LNCAP (cell line): ENCODE results near the gene NPDC1.

Experiments
- TF ChIP-seq, protein P1 (sequence below): fragments of 450-650 bp; IDR thresholded peaks from 2 replicates; pipeline ENCODE4 v1.5.1; 2017; ENCODE audit warnings: mild to moderate bottlenecking

Gene NPDC1

DNA sequence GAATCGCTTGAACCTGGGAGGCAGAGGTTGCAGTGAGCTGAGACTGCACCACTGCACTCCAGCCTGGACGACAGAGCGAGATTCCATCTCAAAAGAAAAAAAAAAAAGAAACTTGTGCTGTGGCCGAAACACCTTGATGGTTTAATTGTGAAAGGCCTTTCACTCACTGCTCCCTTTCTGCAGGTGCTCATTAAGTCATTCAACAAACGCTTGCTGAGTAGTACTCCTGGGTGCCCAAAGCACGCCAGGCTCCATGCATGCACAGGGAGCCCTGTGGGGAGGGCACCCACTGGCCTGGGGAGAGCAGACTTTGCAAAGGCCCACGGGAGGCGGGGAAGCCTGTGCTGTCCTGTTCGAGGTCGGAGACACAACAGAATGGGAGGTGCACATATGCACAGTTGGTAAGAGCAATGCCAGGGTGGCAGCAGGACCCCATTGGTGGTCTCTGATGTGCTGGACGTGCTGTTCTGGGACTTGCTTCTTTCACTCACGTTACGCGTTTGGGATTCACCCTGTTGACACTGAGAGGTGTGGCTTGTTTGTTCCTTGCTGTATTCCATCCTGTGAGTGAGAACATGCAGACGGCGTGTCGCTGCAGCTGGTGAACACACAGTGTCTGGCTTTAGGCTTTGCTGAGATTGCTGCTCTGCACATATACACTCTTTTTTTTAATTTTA, 10.9 kb upstream of the NPDC1 start:
- TF ChIP-seq, protein P1, sequence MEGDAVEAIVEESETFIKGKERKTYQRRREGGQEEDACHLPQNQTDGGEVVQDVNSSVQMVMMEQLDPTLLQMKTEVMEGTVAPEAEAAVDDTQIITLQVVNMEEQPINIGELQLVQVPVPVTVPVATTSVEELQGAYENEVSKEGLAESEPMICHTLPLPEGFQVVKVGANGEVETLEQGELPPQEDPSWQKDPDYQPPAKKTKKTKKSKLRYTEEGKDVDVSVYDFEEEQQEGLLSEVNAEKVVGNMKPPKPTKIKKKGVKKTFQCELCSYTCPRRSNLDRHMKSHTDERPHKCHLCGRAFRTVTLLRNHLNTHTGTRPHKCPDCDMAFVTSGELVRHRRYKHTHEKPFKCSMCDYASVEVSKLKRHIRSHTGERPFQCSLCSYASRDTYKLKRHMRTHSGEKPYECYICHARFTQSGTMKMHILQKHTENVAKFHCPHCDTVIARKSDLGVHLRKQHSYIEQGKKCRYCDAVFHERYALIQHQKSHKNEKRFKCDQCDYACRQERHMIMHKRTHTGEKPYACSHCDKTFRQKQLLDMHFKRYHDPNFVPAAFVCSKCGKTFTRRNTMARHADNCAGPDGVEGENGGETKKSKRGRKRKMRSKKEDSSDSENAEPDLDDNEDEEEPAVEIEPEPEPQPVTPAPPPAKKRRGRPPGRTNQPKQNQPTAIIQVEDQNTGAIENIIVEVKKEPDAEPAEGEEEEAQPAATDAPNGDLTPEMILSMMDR: no peak

DNA sequence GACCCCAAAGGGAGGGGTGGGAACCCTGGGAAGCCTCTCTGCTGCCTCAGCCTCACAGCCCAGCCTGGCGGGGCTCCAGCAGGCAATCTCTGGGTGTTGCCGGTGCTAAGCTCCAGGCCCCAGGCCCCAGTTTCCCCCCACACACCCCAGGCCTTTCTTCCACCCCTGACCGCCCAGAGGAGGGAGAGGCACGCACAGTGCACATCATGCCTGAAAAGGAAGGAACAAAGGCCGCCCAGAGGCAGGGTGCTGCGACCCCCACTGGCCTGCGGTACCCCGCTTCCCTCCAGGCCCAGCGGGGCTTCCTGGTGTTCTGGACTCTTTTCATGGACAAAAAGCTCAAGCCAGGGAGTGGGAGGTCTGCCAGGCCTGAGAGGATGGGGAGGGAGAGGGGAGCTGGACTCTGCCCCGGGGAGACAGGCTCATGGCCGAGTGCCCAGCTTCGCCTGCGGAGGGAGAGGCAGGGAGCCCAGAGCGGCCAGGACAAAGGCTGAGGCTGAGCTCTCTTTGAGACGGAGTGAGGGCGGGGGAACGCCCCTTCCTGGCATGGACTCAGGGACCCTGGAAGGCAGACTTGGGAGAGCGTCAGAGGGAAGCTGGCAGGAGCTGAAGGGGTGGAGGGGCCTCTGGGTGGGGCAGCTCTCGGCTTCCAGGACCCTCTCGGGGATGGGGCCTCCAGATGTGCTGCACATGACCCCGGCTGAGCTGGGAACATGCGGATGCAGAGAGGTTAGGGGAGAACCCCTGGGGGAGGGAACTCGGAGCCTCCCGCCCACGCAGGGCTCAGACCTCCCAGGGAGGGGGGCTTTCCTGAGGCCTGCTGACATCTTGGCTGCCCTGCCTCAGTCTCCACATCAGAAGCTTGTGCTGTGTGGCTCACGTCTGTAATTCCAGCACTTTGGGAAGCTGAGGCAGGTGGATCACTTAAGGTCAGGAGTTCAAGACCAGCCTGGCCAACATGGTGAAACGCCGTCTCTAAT, 9.7 kb upstream of the NPDC1 start:
- TF ChIP-seq, protein P1: no peak

DNA sequence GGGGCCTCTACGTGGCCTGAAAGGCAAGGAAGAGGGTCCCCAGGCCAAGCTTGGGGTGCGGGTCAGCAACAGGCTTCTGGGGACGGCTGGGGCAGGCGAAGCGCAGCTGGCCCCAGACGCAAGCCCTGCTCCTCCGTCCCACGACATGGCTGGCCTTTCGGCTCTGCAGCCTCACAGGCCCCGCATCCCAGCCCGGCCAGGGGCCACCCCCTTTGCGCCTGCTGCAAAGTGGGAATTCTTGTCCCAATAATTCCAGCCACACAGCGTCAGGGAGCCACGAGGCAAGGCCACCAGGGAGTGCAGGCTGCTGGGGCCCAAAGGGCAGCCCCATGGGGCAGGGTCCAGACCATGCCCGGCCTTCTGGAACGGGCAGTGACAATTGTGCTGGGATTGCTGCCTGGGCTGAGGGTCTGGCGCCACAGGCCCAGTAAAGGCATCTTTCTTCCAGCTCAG, 9.0 kb upstream of the NPDC1 start:
- TF ChIP-seq, protein P1: no peak

DNA sequence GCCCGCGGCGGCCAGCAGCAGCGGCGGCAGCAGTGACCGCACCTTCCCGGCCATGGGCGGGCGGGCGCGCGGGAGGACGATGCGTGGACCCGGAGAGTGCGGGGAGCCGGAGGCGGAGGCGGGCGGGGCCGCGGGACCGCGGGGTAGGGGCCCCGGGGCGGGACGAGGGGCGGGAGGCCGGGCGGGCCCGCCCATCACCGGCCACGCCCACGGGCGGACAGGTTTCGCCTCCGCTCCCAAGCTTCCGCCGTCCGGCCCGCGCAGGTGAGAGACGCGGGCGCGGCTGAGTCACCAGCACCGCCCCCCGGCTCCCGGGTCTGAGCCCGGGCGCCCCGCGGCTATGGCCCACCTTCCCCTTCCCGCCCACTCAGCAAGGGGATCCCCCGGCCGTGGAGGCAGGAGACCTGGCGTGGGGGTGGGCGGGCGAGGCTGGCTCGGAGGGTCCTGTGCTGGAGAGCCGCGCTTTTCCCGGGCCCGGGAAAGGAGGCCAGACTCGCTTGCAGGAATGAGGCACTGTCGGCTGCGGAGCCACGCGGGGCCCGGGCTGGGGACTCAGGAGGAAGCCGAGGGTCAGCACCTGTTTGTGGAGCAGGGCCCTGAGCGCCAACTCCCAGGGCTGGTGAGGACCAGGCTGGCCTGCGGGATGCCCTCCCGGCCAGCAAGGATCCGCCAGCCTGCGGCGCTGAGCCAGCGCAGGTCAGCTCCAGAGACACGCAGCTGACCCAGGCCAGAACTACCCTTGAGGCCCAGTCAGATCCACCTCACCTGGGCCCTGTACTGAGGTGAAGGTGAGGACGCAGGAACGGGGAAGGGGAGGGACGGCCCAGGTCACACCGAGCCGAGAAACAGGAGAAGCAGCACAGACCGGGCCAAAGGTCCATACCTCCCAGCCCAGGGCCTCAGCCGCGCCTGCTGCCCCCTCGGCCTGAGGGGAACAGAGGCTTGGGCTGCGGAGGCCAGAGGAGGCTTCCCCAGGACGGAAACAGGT, 8.3 kb upstream of the NPDC1 start, which contains the start of gene ENTPD2:
TSS of gene ENTPD2 (minus strand) at position 118 of the 988 bp plus-strand sequence. CDS start at position 54, 64 bp downstream.
- TF ChIP-seq, protein P1: no peak

DNA sequence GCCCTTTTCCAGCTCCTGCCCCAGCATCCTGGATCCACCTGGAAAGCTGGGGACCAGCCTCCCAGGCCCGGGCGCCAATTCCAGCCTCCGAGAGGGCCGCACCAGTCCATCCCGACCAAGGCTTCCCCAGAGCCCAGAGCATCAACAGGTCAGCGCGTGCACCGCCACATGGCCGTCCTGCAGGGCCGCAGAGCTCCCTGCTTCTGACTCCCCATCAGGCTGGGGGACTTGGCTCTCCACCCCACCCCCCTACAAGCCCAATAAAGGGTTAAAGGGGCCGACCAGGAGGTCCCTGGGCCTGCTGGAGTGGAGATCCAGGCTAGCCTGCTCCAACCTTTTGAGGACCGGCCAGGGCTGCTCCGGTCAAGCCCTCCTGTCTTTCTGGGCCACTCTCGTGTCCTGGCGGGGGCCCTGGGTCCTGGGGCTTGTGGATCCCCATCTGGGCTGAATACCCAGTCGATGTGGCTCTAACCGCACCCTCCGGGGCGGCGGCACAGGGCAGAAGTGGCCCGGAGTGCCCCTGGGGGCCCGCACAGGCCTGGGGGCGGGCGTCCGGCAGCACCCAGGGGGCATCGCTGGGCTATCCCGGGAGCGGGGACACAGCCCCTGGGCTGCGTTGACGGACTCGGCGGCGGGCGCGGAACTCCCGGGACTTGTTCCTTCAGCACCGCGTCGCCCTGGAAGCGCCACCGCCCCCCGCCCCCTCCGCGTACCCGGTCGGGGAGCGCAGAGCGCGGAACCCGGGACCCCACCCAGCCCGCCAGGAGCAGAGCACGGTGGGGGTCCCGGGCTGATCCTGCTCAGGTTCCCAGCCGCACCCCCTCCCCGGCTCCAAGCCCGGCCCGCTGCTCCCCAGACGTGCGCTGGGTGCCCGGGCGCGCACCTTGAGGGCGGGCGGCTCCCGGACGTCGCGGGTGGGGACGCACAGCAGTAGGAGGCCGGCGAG, 7.3 kb upstream of the NPDC1 start:
- TF ChIP-seq, protein P1: no peak

DNA sequence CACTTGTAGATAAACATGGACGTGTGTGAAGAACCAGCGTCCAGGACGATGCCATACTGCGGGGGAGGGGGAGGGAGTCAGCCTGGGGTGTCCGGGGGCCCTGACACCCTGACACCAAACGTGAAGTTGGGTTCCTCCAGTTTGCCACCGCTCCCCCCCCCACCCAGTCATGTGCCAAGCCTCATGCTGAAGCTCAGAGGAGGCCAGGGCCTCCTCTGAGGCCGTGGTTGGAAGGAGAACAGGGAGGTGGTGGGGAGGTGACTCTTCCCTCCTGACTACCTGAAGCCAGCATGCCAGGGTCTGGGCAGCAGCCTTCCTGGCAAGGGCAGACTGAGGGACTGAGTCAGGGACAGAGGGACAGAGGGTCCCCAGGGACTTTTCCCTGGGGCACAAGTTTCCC, 6.3 kb upstream of the NPDC1 start:
- TF ChIP-seq, protein P1: no peak
